ENCODE measurements around the gene SPARCL1.
"Not testable (repeated sequence)": the region's sequence is repeated elsewhere in the genome, so short reads cannot be mapped to it uniquely, and the experiment has no call there.

Gene SPARCL1

DNA sequence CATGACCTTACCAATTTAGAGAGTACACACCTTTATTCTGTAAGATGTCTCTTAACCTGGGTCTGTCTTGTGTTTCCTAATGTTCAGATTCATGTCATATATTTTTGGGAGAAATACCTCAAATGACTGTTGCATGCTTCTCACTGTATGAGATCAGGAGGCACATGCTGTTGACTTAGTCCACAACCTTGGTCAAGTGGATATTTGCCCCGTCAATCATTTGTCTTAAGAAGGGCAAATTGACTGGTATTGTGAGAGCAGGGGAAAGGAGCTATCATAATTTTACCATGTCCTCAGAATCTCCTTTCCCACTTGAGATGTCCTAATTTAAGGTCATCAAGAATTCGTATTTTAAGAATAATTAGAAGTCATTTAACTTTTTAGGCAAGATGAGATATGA, 95.8 kb downstream of the SPARCL1 start:
- no peak for DNase-seq

DNA sequence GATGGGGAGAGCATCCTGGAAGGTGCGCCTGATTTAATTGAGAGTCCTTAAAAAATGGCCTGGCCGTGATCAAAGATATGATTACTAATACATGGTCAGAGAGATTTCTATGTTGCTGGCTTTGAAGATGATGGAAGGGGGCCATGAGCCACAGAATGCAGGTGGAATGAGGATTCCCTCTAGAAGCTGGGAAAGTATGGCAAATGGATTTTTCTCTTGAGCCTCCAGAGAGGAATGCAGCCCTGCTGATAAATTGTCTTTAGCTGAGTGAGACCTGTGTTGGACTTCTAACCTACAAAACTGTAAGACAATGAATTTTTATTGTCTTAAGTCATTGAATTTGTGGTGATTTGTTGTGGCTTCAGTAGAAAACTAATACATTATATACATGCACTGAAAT, 99.1 kb downstream of the SPARCL1 start:
- no peak for DNase-seq

DNA sequence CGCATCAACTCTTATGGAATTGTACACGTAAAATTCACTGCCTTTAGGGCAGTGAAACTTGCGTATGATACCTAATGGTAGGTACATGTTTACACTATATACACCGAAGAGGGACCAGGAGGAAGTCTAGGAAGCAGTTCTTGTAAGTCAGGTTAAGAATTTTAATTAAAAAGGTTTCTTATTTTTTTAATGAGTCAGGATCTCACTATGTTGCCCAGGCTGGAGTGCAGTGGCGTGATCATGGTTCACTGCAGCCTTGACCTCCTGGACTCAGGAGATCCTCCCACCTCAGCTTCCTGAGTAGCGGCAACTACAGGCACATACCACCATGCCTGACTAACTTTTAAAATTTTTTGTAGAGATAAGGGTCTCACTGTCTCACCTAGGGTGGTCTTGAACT, 100.2 kb downstream of the SPARCL1 start:
- no peak for DNase-seq

DNA sequence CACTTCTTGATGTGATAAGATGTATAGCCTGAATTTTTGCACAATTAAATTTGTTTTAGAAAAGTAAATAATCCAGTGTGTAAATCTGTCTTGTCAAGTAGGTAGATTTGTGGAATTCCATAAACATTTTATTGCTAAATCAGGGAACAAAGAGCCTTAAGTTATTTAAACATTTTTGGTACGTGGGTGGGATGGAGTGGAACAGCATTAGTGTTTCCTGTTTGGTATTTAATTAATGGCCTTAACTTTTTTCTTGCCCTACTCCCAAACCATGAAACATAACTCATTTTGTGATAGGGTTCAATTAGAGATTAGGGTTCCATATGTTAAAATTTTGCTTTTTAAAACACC, 101.7 kb downstream of the SPARCL1 start:
- no peak for DNase-seq

DNA sequence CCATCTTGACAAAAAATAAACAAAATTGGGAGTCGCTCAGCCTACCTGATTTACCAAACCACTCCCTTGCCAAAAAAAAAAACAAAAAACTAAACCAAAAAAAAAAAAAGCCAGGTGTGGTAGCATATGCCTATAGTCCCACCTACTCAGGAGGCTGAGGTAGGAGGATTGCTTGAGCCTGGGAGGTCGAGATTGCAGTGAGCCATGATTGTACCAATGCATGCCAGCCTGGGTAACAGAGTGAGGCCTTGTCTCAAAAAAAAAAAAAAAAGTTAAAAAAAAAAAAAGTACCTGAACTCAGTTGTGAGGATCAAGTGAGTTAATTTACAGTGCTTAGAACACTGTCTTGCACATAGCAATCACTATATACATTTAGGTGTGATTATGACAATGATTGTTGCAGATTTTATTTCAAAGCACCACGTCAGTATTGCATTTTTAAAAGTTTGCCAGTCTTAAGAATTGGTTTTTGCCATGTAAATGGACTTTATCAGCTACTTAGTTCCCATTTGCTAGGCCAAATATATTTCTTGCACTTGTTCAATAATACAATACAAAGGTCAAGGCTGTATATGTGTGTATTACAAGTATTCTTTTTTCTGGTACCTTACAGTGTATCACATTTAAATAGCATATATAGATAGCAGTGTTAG, 102.2 kb downstream of the SPARCL1 start:
- DNase-seq: no peak

DNA sequence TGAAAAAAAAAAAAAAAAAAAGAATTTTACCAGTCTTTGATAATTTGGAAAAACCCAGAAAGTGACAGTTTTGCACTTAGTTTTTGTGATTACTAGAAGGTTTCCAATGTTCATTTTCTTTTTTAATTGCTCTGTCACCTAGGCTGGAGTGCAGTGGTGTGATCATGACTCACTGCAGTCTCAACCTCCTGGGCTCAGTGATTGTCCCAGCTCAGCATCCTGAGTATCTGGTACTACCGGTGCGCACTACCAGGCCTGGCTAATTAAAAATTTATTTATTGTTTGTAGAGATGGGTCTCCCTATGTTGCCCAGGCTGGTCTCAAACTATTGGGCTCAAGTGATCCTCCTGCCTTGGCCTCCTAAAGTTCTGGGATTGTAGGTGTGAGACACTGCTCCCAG, 103.5 kb downstream of the SPARCL1 start:
- no peak for DNase-seq

DNA sequence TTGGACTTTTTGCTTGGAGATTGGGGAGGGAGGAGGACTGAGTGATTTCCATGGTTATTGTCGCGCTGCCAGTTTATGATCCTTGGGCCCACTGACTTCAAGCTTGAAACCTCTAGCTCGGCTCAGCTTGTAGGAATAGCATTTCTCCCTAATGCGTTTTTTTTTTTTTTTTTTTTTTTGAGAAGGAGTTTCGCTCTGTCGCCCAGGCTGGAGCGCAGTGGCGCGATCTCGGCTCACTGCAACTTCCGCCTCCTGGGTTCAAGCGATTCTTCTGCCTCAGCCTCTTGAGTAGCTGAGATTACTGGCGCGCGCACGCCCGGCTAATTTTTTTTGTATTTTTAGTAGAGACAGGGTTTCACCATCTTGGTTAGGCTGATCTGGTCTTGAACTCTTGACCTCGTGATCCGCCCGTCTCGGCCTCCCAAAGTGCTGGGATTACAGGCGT, 105.1 kb downstream of the SPARCL1 start:
- DNase-seq: not testable (repeated sequence)
